GM18907 (cell line): ENCODE measurements around the gene STRA6.

Source experiments
- ATAC-seq: cut with Tn5 transposase; IDR thresholded peaks from one replicate; pipeline ENCODE4 v1.9.1; 2021; ENCODE audit warnings: mild to moderate bottlenecking, moderate library complexity; ENCODE audit not compliant: unreplicated experiment

Gene STRA6

DNA sequence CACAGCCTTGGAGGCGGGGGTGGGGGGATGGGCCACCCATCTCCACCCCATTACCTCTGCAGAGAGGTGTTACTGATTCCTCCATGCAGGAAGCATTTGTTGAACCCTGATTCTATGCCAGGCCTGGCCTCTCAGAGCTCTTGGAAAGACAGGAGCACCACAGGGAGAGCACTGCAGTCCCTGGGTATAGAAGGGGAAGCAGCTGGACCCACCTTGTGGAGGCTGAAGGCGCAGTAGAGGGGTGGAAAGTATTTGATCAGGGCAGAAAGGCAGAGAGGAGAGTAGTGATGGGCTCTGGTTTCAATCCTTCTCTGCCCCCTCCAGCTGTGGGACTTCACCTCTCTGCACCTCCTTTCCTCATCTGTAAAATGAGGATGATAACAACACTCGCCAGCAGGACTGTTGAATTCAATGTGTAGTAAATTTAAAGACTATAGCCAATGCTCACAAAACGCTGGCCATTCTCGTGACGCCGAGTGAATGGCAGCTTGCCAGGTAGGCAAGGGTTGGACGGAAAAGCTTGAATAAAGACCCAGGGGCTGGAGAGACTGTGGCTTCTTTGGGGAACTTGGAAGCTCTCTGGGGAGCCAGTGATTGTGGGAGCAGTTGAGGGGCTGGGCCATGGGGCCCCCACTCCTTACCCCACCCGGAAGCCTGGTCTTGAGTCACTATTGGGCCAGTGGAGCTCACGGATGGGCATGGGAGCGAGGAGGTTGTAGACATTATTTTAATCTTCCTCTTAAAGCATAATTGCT is 25.6 kb upstream of the STRA6 start:
- no peak for ATAC-seq

DNA sequence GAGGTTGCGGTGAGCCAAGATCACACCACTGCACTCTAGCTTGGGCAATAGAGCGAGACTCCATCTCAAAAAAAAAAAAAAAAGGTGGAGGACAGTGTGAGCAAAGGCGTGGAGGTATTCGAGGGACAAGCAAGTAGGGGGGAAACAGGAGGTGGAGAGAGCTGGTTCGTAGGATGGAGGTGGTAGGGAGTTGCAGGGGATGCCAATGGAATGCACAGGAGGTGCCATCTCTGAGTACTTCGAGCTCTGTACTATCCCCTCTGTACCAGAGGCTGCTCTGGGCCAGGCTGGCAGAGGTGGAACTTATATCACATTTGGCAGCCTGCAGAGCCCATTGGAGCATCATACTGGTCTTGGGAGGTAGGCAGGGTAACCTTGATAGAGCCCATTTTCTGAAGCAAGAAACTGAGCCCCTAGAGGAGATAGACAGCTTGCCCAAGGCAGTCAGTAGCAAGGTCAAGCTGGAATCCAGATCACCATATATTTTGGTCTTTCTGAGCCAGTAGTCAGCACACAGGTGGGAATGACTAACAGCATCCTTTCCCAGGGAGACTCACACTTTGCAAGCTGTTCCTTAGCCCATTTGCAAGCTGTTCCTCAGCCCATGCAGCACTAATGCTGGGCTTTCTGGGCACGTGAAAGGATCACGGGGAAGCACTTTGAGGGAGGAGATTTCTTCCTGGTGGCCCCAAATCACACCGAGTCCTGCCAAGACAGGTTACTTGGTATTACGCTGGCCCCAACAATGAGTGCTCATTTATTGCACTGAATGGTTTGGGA is 24.4 kb upstream of the STRA6 start:
- no peak for ATAC-seq

DNA sequence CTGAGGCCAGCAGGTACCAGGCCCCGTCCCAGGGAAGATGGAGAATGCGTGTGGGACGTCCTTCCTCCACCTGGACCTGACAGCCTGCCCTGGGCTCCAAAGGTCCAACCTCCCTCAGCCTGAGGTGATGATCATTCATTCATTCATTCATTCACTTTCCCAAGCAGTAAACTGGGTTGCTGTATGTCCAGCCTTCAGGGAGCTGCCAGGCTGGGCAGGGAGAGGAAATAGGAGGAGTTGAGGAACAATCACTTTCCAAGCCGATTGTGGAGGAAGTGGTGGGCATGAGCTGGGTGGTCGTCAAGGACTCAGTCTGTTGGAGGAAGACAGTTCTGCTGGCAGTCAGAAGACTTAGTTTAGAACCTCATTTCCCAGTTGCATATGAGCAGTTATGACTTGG is 23.3 kb upstream of the STRA6 start:
- no peak for ATAC-seq

DNA sequence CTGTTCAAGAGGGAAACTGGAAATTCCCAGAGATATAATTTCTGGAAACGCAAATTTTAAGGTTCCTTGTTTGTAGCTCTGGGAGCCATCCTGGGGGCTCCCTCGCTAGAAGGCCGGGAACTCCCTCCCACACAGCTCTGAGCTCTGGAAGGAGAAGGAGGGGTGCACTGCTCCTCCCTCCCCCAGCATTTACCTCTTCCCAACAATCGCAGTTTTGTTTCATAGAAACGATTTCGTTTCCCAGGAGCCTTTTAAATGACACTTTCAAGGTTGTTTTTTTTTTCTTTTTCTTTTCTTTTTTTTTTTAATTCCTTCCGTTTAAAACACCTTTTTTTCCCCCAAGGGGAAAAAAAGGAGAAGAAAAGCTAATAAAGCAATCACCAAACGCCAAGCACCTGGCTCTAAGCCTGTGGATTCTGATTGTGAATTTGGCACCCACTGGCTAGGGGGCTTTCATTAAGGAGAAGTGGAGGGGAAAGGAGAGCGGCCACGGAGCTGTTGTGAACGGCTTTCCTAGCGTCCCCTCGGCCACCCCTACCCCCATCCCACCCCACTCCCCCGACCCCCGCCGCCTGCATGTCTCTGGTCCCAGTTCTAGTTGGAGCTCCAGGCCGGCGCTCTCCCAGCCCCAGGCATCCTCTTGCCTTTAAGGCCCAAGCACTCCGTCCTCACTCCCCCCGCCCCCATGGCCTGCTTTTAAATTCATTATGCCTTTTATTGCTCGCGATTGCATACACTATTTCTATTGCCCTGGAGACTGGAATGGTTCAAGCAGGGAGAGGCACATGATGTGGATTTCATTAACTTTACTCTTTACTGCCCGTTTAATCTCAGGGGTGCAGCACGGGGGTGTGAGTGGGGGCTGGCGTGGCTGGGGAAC is 19.9 kb upstream of the STRA6 start:
- ATAC-seq = no peak

DNA sequence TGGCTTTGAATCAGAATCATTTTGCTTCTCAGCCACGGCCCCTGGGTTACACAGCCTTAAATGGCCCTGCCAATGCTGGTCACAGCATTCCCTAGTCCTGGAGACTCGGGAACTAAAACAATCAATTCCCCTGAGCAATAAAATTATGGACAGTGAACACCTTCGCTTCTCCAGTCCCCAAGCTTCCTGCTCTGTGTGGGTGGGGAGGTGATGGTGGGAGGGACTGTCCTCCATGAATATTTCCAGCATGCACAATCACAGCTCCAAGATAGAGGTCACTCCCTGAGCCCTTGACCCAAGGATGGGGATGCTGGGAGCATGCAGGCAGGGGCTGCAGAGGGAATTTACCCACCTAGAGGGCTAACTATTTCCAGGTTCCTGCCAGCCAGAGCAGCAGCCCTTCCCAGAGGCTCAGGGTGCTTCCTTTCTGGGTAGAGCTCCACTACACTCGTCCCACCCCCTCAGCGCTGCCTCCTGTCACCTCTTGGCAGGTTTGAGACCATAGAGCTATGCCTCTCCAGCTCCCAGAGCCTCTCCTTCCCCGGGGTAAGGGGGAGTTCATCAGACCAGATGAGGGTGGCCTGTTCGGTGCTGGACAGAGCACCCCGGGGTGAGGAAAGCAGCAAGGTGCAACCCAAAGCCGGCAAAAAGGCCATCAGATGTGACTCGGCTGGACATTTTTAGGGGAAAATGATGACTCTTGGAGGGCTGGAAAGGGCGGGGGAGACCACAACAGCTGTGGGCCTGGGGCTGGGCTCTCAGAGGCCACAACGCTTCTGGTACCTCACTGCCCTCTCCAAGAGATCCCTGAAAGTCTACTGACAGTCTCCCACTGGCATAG is 19.0 kb upstream of the STRA6 start:
- no peak for ATAC-seq

DNA sequence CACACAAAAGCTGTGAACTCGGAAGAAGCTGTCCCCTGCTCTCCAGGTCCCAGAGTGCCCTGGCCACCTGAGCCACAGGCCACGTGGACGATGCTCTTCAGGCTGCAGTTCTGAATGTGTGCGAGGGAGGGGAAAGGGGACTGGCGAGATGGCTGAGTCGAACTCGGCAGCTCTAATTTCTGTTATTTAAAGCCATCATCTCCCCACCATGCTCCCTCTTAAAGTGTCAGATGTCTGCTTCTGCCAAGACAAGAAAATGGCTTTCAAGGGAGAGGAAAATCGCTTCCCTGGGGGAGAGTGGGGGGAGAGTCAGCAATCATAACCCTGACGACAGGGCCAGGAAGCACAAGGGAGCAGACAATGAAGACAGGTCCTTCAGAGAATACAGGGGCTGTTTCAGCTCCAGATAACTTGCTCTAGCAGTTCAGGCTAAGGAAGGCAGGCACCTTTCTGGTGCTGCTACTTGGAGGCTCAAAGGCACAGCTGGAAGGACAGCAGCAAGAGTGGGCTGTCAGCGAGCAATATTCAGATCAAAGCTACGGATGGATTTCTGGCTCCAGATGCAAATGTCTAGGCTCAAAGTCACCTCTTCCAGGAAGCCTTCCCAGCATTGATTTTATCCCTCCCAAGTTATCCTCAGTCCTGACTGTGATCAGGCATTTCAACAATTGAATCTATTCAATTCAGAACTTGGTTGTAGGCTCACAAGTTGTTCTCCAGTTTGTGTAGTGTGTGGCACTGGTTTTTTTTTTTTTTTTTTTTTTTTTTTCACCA is 18.1 kb upstream of the STRA6 start:
- no peak for ATAC-seq

DNA sequence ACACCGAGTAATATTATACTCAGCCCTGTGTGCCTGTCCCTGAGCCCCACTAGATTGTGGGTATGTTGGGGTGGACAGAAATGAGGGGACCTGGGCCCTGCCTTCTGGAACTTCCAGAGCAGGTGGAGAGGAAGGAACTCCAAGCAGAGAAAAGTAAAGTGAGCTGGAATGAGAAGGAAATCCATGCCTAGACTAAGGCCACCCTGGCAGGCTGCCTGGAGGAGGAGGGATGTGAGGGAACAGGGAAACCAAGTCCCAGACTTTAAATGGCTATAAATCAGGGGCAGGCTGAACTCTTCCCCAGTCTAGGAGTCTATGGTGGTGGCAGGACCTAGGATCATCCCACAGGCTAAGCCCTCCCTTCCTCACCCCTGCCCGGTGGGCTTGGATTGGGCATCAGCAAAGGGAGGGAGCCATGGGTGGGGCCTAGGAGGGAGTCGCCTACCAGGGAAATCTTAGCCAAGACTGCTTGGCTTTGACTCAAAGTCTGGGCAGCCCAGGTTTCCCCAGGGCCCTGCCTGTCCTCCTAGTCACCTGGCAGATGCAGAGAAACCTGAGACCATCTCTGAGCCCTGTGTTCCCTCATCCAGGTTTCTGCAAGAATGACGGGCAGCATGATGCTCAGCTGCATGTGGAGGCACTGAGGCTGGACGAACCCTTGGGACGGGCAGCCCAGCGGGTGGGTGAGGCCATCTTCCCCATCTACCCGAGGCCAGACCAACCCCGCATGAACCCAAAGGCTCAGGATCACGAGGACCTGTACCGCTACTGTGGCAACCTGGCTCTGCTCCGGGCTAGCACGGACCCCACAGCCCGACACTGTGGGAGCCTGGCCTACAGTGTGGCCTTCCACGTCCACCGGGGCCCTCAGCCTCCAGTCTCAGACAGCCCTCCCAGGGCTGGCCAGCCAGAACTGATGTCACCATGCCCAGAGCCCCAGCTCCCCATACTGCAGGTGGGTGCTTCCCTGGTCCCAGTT is 15.6 kb upstream of the STRA6 start:
- no peak for ATAC-seq

DNA sequence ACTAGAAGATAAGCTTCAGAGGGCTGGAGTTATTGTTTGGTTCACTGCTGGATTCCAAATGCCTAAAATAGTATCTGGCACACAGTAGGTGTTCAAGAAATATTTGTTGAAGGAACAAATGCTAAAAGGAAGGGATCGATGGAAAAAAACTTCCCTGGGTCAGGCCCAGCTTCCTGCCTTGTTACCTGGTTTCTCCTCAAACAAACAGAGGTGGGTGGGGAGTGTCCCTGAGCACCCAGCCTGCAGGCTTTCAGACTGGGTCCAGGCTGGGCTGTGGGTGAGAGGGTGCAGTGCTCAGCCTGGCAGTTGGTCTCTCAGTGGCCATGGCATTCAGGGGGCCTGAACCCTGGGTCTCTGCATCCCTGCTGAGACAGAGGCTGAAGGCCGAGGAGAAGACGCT is 14.4 kb upstream of the STRA6 start:
- ATAC-seq = no peak

DNA sequence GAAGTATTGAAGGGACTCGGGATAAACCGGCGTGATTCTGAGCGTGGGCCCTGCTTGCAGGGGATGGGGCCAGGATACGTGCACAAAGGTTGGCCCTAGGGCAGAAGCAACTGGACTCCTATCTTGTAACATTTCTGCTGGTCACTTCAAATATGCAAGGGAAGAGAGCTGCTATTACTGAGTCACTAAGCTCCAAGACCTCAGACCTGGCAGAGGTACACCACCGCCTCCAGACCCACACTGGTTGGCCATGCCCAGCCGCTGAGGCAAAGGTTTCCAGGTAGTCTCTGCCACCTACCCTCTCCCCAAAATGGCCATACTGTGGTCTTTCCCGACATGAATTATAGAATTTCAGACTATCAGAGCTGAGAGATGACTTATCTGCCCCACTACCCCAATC is 13.4 kb upstream of the STRA6 start:
- no peak for ATAC-seq

DNA sequence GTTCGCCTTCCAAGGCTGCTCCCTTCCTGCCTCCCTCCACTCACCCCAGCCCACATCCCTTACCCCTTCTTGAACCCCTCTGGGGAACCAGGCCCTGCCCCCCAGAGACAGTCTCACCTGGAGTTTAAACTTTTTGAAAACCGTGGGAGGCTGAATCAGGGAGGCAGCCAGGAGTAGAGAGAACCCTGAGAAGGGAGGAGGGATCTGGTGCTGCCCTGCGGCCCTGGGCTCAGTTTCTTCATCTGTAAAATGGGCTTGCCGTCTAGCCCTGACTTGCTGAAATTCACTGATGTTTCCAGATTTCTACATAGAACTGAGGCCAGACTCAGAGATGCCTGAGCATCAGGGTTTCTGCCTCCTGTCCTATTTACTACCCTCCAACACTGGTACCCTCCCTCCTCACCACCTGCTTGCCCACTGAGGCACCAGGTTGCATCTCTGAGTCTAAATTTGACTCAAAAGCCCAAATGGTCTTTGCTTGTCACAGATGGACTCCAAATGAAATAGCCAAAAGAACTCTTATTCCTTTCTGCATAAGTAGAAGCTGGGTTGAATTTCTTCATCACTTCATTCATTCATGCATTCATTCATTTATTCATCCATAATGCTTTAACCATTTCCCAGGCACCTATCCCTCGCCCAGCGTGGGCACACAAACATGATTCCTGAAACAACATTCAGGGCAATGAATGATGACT is 11.9 kb upstream of the STRA6 start:
- ATAC-seq = no peak

DNA sequence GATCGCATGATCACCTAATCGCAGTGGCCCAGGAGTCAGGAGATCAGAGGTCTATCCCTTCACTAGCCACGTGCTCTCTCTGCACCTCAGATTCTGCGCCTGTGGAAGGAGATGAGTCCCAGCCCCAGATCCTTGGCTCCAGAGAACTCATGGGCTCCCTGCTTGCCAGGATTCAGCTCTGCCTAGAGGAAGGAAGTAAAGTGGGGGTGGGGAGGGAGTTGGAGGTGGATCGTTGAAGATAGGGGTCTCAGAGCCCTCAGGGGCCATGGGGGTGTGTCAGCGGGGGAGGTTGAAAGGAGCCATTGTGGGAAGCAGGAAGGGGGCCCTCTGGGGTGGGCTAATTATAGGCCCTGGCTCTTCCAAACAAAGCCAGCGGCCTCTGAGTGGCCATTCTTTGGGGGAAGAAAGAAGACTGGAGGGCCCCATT is 11.3 kb upstream of the STRA6 start:
- no peak for ATAC-seq

DNA sequence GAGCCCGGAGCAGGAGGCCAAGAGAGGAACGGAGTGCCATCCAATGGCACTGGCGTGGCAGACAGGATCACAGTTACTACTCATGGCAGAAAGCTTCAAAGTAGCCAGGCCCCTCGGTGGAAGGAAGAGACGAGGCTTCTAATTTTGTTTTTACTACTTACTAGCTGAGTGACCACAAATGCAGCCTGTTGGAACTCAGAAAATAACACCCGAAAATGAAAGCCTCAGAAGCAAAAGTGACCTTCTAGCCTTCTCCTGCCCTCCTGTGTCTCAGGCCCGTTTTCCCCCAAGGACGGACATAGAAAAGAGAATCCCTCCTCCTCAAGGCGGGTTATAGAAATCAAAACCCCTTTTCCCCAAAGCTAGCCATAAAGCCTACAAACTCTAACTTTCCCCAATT is 9.9 kb upstream of the STRA6 start:
- ATAC-seq = no peak

DNA sequence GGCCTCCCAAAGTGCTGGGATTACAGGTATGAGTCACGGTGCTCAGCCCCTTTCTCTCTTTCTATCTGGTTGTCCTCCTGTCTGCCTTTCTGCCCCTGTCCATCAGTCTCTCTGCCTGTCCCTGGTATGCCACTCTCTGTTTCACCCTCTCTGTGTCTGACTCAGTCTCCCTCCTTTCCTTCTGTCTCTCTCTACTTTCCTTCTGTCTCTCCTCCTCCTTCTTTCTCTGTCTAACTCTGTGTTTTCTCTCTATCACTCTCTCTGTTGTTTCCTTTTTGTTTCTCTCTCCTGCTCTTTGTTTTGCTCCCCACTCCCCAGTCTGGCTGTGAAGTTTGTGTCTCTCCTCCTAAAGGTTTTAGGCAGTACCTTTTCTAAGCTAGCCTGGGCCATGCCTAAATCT is 9.1 kb upstream of the STRA6 start:
- no peak for ATAC-seq

DNA sequence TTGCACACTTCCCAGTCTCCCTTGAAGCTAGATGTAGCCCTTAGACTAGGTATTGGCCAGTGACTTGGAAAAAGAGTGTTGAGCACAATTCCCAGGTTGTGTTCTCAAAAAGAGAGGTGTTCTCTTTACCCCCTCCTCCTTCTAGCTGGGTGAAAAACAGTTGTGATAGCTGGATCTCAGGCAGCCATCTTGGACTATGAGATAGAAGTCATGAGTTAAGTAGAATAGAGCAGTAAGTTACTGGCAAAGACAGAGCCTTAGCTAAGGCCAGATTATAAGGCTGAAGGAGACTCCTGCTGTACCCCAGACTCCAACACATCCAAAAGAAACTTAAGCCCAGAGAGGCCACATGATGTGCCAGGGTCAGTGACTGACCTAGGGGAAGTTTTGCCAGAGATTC is 8.1 kb upstream of the STRA6 start:
- no peak for ATAC-seq

DNA sequence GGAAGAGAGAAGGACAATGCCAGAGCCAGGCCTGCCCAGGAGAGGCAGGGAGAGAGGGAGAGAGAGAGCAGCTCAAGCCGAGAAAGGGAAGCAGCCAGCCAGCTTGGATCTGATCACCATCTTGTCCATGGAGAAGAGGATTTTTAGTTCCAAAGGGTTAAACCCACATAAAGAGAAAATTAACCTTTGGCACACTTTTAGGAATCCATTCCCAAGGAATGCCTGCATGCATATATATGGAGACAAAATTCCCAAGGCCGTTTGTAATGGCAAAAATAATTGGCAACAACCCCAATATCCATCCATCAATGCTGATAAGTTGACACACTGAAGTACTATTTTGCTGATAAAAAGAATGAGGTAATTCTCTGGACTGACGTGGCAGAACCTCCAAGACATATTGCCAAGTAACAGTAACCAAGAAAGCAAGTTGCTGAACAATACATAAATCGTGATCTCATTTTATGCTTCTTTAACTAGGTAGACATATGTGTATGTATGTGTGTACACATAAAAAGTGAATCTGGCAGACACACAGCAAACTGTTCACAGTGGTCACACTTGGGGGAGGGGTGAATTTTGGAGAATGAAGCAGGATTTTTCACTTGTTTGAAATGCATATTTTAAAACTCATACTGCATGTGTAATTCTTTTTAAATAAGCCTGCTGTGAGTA is 7.5 kb upstream of the STRA6 start:
- no peak for ATAC-seq

DNA sequence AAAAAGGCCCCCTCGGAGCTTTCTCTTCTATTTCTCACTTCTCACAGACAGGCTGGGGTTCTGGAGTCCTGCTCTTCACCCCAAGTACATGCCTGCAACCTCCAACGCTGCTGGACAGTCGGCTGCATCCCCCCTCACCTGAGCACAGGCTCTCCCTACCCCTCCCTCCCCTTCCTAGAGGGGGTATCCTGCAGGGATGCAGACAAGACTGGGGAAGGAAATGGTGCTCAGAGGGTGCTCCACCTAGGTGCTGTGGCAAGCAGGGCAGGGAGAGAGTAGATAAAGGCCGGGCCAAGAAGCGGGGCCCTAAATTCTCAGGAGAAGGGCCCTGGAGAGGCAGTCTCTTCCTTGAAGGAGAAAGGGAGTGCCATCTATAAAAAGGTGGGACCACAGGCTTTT is 7.0 kb upstream of the STRA6 start:
- ATAC-seq = no peak

DNA sequence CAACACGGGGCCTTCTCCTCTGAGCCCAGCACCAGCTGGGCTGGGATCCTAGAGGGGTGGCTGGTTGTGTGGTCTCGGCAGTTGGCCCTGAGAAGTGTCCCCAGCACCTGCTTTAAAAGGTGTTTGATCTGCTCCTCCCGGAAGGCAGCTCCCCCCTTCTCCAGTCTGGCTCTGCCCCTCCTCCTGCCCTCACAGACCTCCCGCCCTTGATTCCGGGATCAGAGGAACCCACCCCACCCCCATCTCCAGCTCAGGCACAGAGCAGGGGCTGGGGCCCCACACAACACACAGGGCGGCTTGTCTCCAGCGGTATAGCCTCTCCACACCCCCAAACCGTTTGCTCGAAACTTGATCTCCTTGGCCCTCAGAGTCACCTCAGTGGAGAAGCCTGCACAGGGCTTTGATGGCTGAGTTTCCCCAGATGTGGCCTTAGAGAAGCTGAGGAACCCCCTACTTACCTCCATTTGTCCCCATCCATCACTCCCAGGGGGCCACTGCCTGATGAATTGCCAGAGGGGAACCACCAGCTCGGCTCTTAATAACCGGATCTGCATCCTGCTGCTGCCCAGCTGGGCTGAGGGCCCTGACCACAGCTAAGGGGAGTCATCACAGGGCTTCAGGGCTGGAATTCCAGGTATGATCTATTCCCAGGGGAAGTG is 6.4 kb upstream of the STRA6 start:
- no peak for ATAC-seq
